H9 (cell line): ENCODE data around the gene PYGO2. TPM values are rescaled to one million over a fixed set of nuclear protein-coding genes. Genes with fewer than 3 reads are reported as not detected.

ENCODE experiments used
- DNase-seq: peaks from one replicate; pipeline ENCODE4 v3.0.0-alpha.2; 2017
- H2AFZ ChIP-seq: one replicate; pipeline ENCODE4 v1.6.1; 2013; ENCODE audit warnings: mild to moderate bottlenecking, low read length, control low read depth, moderate library complexity
- H2AK5ac ChIP-seq: 2 replicates; pipeline ENCODE4 v1.6.1; 2013; ENCODE audit warnings: low read length, control low read depth, mixed read lengths; ENCODE audit not compliant: insufficient read length
- H2BK120ac ChIP-seq: one replicate; pipeline ENCODE4 v1.6.1; 2013; ENCODE audit warnings: low read depth, mild to moderate bottlenecking, low read length, control low read depth, inconsistent platforms; ENCODE audit not compliant: poor library complexity, severe bottlenecking
- H2BK12ac ChIP-seq: 2 replicates; pipeline ENCODE4 v1.6.1; 2013; ENCODE audit warnings: low read length, control low read depth, mixed read lengths, low read depth; ENCODE audit not compliant: insufficient read length
- H2BK15ac ChIP-seq: 2 replicates; pipeline ENCODE4 v1.6.1; 2013; ENCODE audit warnings: low read depth, low read length, control low read depth
- H2BK20ac ChIP-seq: one replicate; pipeline ENCODE4 v1.6.1; 2013; ENCODE audit warnings: low read depth, mild to moderate bottlenecking, low read length, control low read depth, inconsistent platforms; ENCODE audit not compliant: poor library complexity, severe bottlenecking
- H2BK5ac ChIP-seq: 2 replicates; pipeline ENCODE4 v1.6.1; 2013; ENCODE audit warnings: low read length, control low read depth, mixed read lengths; ENCODE audit not compliant: insufficient read length
- H3K14ac ChIP-seq: 2 replicates; pipeline ENCODE4 v1.6.1; 2013; ENCODE audit warnings: low read length, control low read depth; ENCODE audit not compliant: insufficient read depth
- H3K18ac ChIP-seq: 2 replicates; pipeline ENCODE4 v1.6.1; 2013; ENCODE audit warnings: low read depth, mild to moderate bottlenecking, mixed read lengths, low read length, control low read depth; ENCODE audit not compliant: insufficient read length
- H3K23ac ChIP-seq: 2 replicates; pipeline ENCODE4 v1.6.1; 2013; ENCODE audit warnings: low read length, control low read depth, mixed read lengths, low read depth; ENCODE audit not compliant: insufficient read length
- H3K23me2 ChIP-seq: 2 replicates; pipeline ENCODE4 v1.6.1; 2013; ENCODE audit warnings: low read depth, mild to moderate bottlenecking, mixed read lengths, low read length, control low read depth; ENCODE audit not compliant: insufficient read length, poor library complexity, severe bottlenecking
- H3K27ac ChIP-seq: 2 replicates; pipeline ENCODE4 v1.5.1; 2013; ENCODE audit warnings: low read length, control low read depth, mixed read lengths, low read depth; ENCODE audit not compliant: insufficient read length
- H3K27me3 ChIP-seq: 2 replicates; pipeline ENCODE4 v1.6.1; 2013; ENCODE audit warnings: low read length, control low read depth, inconsistent platforms; ENCODE audit not compliant: insufficient read depth
- H3K4ac ChIP-seq: 2 replicates; pipeline ENCODE4 v1.6.1; 2013; ENCODE audit warnings: low read depth, mild to moderate bottlenecking, control low read depth, inconsistent platforms, low read length, moderate library complexity
- H3K4me1 ChIP-seq: 2 replicates; pipeline ENCODE4 v1.6.1; 2013; ENCODE audit warnings: low read length, control low read depth, inconsistent platforms; ENCODE audit not compliant: insufficient read depth
- H3K4me2 ChIP-seq: 2 replicates; pipeline ENCODE4 v1.6.1; 2013; ENCODE audit warnings: low read length, control low read depth, mixed read lengths; ENCODE audit not compliant: insufficient read length, insufficient read depth
- H3K56ac ChIP-seq: 2 replicates; pipeline ENCODE4 v1.6.1; 2013; ENCODE audit warnings: low read depth, mild to moderate bottlenecking, mixed read lengths, low read length, control low read depth; ENCODE audit not compliant: insufficient read length
- H3K79me1 ChIP-seq: 2 replicates; pipeline ENCODE4 v1.6.1; 2013; ENCODE audit warnings: low read depth, mild to moderate bottlenecking, moderate library complexity, low read length, control low read depth, inconsistent platforms; ENCODE audit not compliant: insufficient read depth, poor library complexity, severe bottlenecking
- H3K79me2 ChIP-seq: 2 replicates; pipeline ENCODE4 v1.6.1; 2013; ENCODE audit warnings: low read length, control low read depth, inconsistent platforms; ENCODE audit not compliant: insufficient read depth
- H3K9ac ChIP-seq: 2 replicates; pipeline ENCODE4 v1.6.1; 2013; ENCODE audit warnings: low read length, control low read depth, mixed read lengths; ENCODE audit not compliant: insufficient read length; ENCODE audit errors: extremely low read depth
- H3K9me3 ChIP-seq: one replicate; pipeline ENCODE4 v1.6.1; 2013; ENCODE audit warnings: low read depth, low read length, inconsistent platforms; ENCODE audit not compliant: control insufficient read depth
- H3T11ph ChIP-seq: one replicate; pipeline ENCODE4 v1.6.1; 2013; ENCODE audit warnings: mild to moderate bottlenecking, low read length, control low read depth, inconsistent platforms
- H4K20me1 ChIP-seq: one replicate; pipeline ENCODE4 v1.6.1; 2013; ENCODE audit not compliant: control insufficient read depth, insufficient read length, insufficient read depth
- H4K5ac ChIP-seq: 2 replicates; pipeline ENCODE4 v1.6.1; 2013; ENCODE audit warnings: low read depth, mild to moderate bottlenecking, mixed read lengths, low read length, control low read depth; ENCODE audit not compliant: insufficient read length
- H4K8ac ChIP-seq: replicated peaks from 2 replicates; pipeline ENCODE4 v1.6.1; 2013; ENCODE audit warnings: low read length, control low read depth, mixed read lengths, low read depth; ENCODE audit not compliant: insufficient read length
- H4K91ac ChIP-seq: 2 replicates; pipeline ENCODE4 v1.6.1; 2013; ENCODE audit warnings: low read depth, mild to moderate bottlenecking, moderate library complexity, mixed read lengths, low read length, control low read depth; ENCODE audit not compliant: insufficient read length
- H3K27ac Mint-ChIP-seq, 3 experiments: 2 replicates in 2 of 3; 3 replicates in 1 of 3; pipeline ENCODE4 v1.8.0; 2020 to 2021; ENCODE audit warnings: mixed read lengths in 3 of 3, mild to moderate bottlenecking in 1 of 3, moderate library complexity in 1 of 3
- H3K27me3 Mint-ChIP-seq: 2 replicates; pipeline ENCODE4 v1.8.0; 2021; ENCODE audit warnings: low read depth, mild to moderate bottlenecking, moderate library complexity, mixed read lengths
- H3K36me3 Mint-ChIP-seq, 3 experiments: 2 replicates in 2 of 3; 3 replicates in 1 of 3; pipeline ENCODE4 v1.8.0; 2020 to 2021; ENCODE audit warnings: low read depth in 3 of 3, mixed read lengths in 3 of 3; ENCODE audit not compliant: insufficient read depth in 1 of 3
- H3K4me1 Mint-ChIP-seq, 2 experiments: 2 replicates each; pipeline ENCODE4 v1.8.0; 2020; ENCODE audit warnings: mixed read lengths in 2 of 2
- H3K4me3 Mint-ChIP-seq, 2 experiments: 2 replicates in 1 of 2; 3 replicates in 1 of 2; pipeline ENCODE4 v1.8.0; 2020 to 2021; ENCODE audit warnings: mild to moderate bottlenecking in 2 of 2, mixed read lengths in 2 of 2, moderate library complexity in 1 of 2
- H3K9me3 Mint-ChIP-seq, 2 experiments: 2 replicates in 1 of 2; 3 replicates in 1 of 2; pipeline ENCODE4 v1.8.0; 2020; ENCODE audit warnings: mild to moderate bottlenecking in 2 of 2, mixed read lengths in 2 of 2, moderate library complexity in 1 of 2
- WGBS: extraction: QIAGEN DNeasy Blood & Tissue Kit; methylation state at CpG from one replicate; pipeline ENCODE4 v1.1.7; 2013; ENCODE audit warnings: missing lambda C conversion rate, low lambda C conversion rate, mixed read lengths; ENCODE audit not compliant: insufficient read length; ENCODE audit errors: extremely low coverage; 5-methylcytosine and 5-hydroxymethylcytosine counted together
- total RNA-seq: library from RNA; stranded (reverse); gene quantifications from 2 replicates; pipeline ENCODE4 v1.2.1, GENCODE V29; 2021
- TF ChIP-seq, protein P1 (sequence below): fragments of 200-600 bp; sonication (generic); conservative IDR thresholded peaks from 3 replicates; pipeline ENCODE4 v1.8.0; 2021; ENCODE audit warnings: antibody characterized with exemption, mild to moderate bottlenecking

Gene PYGO2
- total RNA-seq, 1 experiment from 2014 or later, result 38.7 TPM

DNA sequence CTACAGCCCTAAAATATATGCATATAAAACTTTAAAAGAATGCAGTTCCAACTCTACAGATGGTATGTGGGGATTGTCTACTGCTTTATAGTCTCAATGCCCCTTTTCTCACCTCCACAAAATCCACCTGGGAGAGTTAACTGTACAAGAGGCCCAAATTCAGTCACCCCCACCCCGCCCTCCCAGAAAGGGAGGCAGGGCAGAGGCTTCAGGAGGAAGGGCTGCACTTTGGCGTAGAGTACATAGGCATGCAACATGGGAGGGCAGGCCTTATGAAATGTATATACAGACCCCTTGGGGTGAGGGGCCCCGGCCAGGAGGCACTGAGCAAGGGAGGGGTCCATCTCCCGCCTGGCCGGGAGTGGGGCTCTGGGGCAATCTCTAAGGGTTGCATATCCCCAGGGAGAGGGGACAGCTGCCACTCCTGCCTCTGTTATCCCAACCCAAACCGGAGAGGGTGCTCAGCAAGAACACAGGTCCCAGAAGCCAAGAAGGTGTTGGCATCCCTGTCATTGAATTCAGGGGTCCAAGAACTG lies 1.3 kb upstream of the PYGO2 start:
- H3T11ph ChIP-seq, result no peak overlapping the region
- TF ChIP-seq, protein P1, sequence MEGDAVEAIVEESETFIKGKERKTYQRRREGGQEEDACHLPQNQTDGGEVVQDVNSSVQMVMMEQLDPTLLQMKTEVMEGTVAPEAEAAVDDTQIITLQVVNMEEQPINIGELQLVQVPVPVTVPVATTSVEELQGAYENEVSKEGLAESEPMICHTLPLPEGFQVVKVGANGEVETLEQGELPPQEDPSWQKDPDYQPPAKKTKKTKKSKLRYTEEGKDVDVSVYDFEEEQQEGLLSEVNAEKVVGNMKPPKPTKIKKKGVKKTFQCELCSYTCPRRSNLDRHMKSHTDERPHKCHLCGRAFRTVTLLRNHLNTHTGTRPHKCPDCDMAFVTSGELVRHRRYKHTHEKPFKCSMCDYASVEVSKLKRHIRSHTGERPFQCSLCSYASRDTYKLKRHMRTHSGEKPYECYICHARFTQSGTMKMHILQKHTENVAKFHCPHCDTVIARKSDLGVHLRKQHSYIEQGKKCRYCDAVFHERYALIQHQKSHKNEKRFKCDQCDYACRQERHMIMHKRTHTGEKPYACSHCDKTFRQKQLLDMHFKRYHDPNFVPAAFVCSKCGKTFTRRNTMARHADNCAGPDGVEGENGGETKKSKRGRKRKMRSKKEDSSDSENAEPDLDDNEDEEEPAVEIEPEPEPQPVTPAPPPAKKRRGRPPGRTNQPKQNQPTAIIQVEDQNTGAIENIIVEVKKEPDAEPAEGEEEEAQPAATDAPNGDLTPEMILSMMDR, result no peak
- no peak overlapping the region for H3K18ac ChIP-seq
- no peak overlapping the region for H2BK120ac ChIP-seq
- H2BK20ac ChIP-seq, result no peak overlapping the region
- no peak overlapping the region for H2BK15ac ChIP-seq
- no peak overlapping the region for H3K4ac ChIP-seq
- no peak overlapping the region for H2BK12ac ChIP-seq
- peaks cover 42 to 79% (median 71%) of the 10 kb centered on the region in 3 experiments for H3K36me3 Mint-ChIP-seq
- H2AFZ ChIP-seq, result no peak overlapping the region
- H3K23ac ChIP-seq, result no peak overlapping the region
- peak overlapping the region; percentile 78 to 87 for H3K4me3 Mint-ChIP-seq
- H3K9me3 Mint-ChIP-seq, result no peaks in the 10 kb centered on the region
- no peak overlapping the region for H4K91ac ChIP-seq
- H3K4me1 Mint-ChIP-seq, result peaks cover 27 to 32% of the 10 kb centered on the region in 2 experiments
- no peak overlapping the region for H2BK5ac ChIP-seq
- no peak overlapping the region for H4K5ac ChIP-seq
- H3K14ac ChIP-seq, result no peak overlapping the region
- no peak overlapping the region for H3K9ac ChIP-seq
- DNase-seq, result no peak
- H3K79me1 ChIP-seq, result peaks cover 3% of the 10 kb centered on the region
- no peaks in the 10 kb centered on the region for H3K9me3 ChIP-seq
- no CpG with 5 or more reads among the region's 6 CpGs for WGBS
- H4K20me1 ChIP-seq, result peaks cover 2% of the 10 kb centered on the region
- H3K27me3 Mint-ChIP-seq, result no peaks in the 10 kb centered on the region
- peak overlapping the region; percentile 76 for H3K4me2 ChIP-seq
- no peak overlapping the region for H2AK5ac ChIP-seq
- no peaks in the 10 kb centered on the region for H3K27me3 ChIP-seq
- H3K4me1 ChIP-seq, result 0 out of 2 replicates have a peak, but pooled peaks cover 2% of the 10 kb centered on the region
- H3K27ac ChIP-seq, result no peak overlapping the region
- no peaks in the 10 kb centered on the region for H3K23me2 ChIP-seq
- peak overlapping the region in 2 of 3 experiments; percentile 44 to 93; a peak in 1 of 7 replicates for H3K27ac Mint-ChIP-seq
- H3K56ac ChIP-seq, result no peak overlapping the region
- no peak overlapping the region for H4K8ac ChIP-seq
- H3K79me2 ChIP-seq, result no peaks in the 10 kb centered on the region; the same call in 1 of the 2 replicates
